ENCODE data around the gene TEX22.

DNA sequence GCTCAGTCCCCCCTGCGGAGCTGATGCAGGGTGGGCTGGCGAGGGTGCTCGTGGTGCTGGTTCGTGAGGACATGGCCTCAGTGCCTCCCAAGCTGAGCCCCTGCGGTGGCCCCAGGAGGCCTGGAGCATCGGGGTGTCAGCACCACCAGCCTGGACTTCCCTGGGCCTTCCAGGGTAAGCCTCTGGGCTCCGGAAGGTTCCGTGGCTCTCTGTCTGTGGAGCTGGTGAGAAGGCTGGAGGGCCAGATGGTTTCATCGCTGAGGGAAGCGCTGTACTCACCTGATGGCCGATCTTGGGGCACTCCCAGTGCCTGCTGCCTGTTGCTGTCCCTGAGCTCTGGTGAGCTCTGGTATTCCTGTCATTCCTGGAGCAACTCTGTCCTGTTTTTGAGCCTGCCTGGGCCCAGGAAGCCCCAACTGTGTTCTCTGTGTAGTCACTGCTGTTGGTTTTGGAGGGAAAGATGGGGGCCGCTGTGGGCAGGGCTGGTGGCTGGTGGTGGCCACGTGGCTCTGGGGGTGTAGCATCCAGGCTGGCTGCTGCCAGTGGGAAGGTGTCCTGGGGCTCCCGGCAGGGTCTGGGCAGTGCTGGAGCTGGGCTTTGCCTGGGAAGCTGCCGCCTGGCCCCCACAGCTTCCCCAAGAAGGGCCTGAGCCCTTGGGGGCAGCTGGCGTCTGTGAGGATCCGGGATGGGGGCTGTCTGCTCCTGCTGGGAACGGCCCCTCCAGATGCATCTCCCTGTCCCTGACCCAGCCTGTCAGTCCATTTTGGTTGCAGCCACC, 39.6 kb downstream of the TEX22 start:
- TF ChIP-seq, protein P1, sequence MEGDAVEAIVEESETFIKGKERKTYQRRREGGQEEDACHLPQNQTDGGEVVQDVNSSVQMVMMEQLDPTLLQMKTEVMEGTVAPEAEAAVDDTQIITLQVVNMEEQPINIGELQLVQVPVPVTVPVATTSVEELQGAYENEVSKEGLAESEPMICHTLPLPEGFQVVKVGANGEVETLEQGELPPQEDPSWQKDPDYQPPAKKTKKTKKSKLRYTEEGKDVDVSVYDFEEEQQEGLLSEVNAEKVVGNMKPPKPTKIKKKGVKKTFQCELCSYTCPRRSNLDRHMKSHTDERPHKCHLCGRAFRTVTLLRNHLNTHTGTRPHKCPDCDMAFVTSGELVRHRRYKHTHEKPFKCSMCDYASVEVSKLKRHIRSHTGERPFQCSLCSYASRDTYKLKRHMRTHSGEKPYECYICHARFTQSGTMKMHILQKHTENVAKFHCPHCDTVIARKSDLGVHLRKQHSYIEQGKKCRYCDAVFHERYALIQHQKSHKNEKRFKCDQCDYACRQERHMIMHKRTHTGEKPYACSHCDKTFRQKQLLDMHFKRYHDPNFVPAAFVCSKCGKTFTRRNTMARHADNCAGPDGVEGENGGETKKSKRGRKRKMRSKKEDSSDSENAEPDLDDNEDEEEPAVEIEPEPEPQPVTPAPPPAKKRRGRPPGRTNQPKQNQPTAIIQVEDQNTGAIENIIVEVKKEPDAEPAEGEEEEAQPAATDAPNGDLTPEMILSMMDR (conservative IDR thresholded peaks at IDR 0.05; ENCODE audit: low read depth, low read length): no peak
- no peak for TF ChIP-seq EZH2 (IDR thresholded peaks at IDR 0.05; ENCODE audit: low read length, unreplicated experiment)
